GM12878 (cell line): Measurements from ENCODE around the gene PHYKPL. TPM values are rescaled to one million over a fixed set of nuclear protein-coding genes. Genes with fewer than 3 reads are reported as not detected.

Experiments used
- CHD1 ChIP-seq: IDR thresholded peaks from 2 replicates; pipeline ENCODE4 v1.6.1; 2012; ENCODE audit warnings: low read depth, low read length, improper control_type of control experiment
- CHD2 ChIP-seq: IDR thresholded peaks from 2 replicates; pipeline ENCODE4 v1.6.1; 2011; ENCODE audit warnings: low read depth, low read length, improper control_type of control experiment, borderline replicate concordance
- CHD4 ChIP-seq: fragments of 200-600 bp; sonication (generic); IDR thresholded peaks from 2 replicates; pipeline ENCODE4 v1.6.1; 2016; ENCODE audit warnings: mild to moderate bottlenecking
- EGR1 ChIP-seq, 2 experiments: IDR thresholded peaks; 1 replicate in 1 of 2; 2 replicates in 1 of 2; pipeline ENCODE4 v1.6.1; 2011 to 2012; ENCODE audit warnings: low read depth in 2 of 2, low read length in 2 of 2, borderline replicate concordance in 1 of 2, mild to moderate bottlenecking in 1 of 2, moderate library complexity in 1 of 2
- EP300 ChIP-seq, 2 experiments: fragments of 150-350 bp in 1 of 2; IDR thresholded peaks; 2 replicates each; pipeline ENCODE4 v1.6.1; 2011 to 2012; ENCODE audit warnings: low read depth in 2 of 2, low read length in 2 of 2, borderline replicate concordance in 1 of 2, improper control_type of control experiment in 1 of 2, inconsistent platforms in 1 of 2; ENCODE audit not compliant: control insufficient read depth in 1 of 2
- FOXK2 ChIP-seq: fragments of 450-650 bp; IDR thresholded peaks from 2 replicates; pipeline ENCODE4 v1.6.1; 2017; ENCODE audit warnings: mild to moderate bottlenecking, moderate library complexity
- KDM1A ChIP-seq: fragments of 200-600 bp; sonication (generic); IDR thresholded peaks from 2 replicates; pipeline ENCODE4 v1.6.1; 2016; ENCODE audit warnings: borderline replicate concordance
- PAX5 ChIP-seq: IDR thresholded peaks from 2 replicates; pipeline ENCODE4 v1.6.1; 2011; ENCODE audit warnings: low read depth, low read length, borderline replicate concordance
- PAX8 ChIP-seq: fragments of 450-650 bp; IDR thresholded peaks from 2 replicates; pipeline ENCODE4 v1.6.1; 2017; ENCODE audit warnings: mild to moderate bottlenecking, moderate library complexity
- RAD21 ChIP-seq: IDR thresholded peaks from 2 replicates; pipeline ENCODE4 v1.6.1; 2011; ENCODE audit warnings: mild to moderate bottlenecking, low read depth, low read length, moderate library complexity; ENCODE audit not compliant: insufficient read depth
- RUNX3 ChIP-seq: IDR thresholded peaks from 2 replicates; pipeline ENCODE4 v1.6.1; 2012; ENCODE audit warnings: low read length, inconsistent platforms
- SMC3 ChIP-seq: IDR thresholded peaks from 2 replicates; pipeline ENCODE4 v1.6.1; 2011; ENCODE audit warnings: low read length, improper control_type of control experiment, borderline replicate concordance
- SPI1 ChIP-seq: IDR thresholded peaks from 2 replicates; pipeline ENCODE4 v1.6.1; 2011; ENCODE audit warnings: low read depth, mild to moderate bottlenecking, low read length, moderate library complexity, borderline replicate concordance; ENCODE audit not compliant: insufficient read depth
- ZNF24 ChIP-seq: fragments of 450-650 bp; IDR thresholded peaks from 2 replicates; pipeline ENCODE4 v1.6.1; 2017; ENCODE audit warnings: antibody characterized with exemption, mild to moderate bottlenecking
- ZNF274 ChIP-seq: IDR thresholded peaks from one replicate; pipeline ENCODE4 v1.8.0; 2011; ENCODE audit not compliant: insufficient read length, insufficient read depth
- ZZZ3 ChIP-seq: IDR thresholded peaks from 2 replicates; pipeline ENCODE4 v1.6.1; 2011; ENCODE audit warnings: low read depth; ENCODE audit not compliant: control insufficient read depth, insufficient read length
- polyA plus RNA-seq, 11 experiments: library from polyadenylated mRNA; depleted of rRNA in 4 of 11; unstranded in 6 of 11; stranded (reverse) in 5 of 11; fragments of >200 nt; fragmentation: Nextera tagmentation in 4 of 11; fragmentation: Illumina TruSeq in 1 of 11; extraction: Ambion mirVana in 4 of 11; extraction: Trizol in 1 of 11; gene quantifications; 1 replicate in 1 of 11; 2 replicates in 10 of 11; pipeline versions ENCODE4 v1.2.1 to v1.2.3, GENCODE V29; 2011 to 2016; ENCODE audit warnings: inconsistent platforms in 2 of 11, missing spikeins in 2 of 11, low read depth in 1 of 11
- total RNA-seq, 4 experiments: library from RNA; depleted of rRNA in 3 of 4; stranded (reverse); fragments of >200 nt in 3 of 4; fragmentation: Illumina TruSeq in 1 of 4; extraction: Trizol in 1 of 4; gene quantifications; 2 replicates each; pipeline versions ENCODE4 v1.2.1 to v1.2.3, GENCODE V29; 2013 to 2021
- TF ChIP-seq, protein P1 (sequence below): fragments of 450-650 bp; IDR thresholded peaks from 2 replicates; pipeline ENCODE4 v1.6.1; 2017; ENCODE audit warnings: mild to moderate bottlenecking, moderate library complexity
- TF ChIP-seq, protein P2 (sequence below): fragments of 450-650 bp; IDR thresholded peaks from 2 replicates; pipeline ENCODE4 v1.6.1; 2018; ENCODE audit warnings: mild to moderate bottlenecking, low read depth, moderate library complexity; ENCODE audit not compliant: partially characterized antibody
- TF ChIP-seq, protein P3 (sequence below): fragments of 450-650 bp; IDR thresholded peaks from 2 replicates; pipeline ENCODE4 v1.6.1; 2016; ENCODE audit warnings: mild to moderate bottlenecking

The PHYKPL gene
- total and polyA plus RNA-seq, 10 of the 15 experiments (the other 5 are each of a cell fraction or from before 2014, with no cell fraction given): 4.5 to 53.9 (median 25.6) TPM

DNA sequence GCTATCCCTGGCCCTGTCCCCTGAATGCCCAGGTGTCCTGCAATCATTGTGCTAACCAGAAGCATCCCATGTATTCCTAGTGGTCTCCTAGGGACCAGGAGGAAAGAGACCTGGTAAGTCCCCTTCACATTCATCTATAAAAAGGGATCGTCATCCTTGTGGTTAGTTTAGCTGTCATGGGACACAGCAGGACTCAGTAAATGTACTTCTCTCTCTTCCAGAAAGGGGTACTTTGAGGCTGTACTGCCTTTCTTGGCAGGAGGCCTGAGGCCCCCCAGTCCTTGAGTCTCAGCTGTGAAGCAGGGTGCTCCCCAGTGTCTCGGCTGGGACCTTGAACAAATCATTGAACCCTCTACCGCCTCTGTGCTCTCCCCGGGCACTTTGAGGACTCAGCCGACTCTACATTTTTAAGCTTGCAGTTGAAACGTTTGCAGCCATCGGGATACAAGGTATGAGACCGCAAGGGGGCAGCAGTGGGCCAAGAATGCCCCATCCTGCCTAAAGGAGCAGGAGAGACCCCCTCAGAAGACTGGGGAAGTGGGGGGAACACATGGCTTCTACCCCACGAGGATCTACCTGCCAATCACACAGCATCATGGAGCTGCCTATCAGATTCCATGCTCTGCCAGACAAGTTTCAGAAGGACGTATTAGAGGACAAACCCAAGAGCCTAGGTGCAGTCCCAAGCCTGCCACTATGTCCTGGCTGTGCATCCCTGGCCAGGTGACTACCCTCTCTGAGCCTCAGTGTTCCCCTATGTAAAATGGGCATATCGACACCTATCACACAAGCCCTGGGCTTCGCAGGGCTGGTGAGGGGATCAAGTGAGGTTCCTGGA lies 2.4 kb upstream of the PHYKPL start (continued):
- TF ChIP-seq, protein P1, sequence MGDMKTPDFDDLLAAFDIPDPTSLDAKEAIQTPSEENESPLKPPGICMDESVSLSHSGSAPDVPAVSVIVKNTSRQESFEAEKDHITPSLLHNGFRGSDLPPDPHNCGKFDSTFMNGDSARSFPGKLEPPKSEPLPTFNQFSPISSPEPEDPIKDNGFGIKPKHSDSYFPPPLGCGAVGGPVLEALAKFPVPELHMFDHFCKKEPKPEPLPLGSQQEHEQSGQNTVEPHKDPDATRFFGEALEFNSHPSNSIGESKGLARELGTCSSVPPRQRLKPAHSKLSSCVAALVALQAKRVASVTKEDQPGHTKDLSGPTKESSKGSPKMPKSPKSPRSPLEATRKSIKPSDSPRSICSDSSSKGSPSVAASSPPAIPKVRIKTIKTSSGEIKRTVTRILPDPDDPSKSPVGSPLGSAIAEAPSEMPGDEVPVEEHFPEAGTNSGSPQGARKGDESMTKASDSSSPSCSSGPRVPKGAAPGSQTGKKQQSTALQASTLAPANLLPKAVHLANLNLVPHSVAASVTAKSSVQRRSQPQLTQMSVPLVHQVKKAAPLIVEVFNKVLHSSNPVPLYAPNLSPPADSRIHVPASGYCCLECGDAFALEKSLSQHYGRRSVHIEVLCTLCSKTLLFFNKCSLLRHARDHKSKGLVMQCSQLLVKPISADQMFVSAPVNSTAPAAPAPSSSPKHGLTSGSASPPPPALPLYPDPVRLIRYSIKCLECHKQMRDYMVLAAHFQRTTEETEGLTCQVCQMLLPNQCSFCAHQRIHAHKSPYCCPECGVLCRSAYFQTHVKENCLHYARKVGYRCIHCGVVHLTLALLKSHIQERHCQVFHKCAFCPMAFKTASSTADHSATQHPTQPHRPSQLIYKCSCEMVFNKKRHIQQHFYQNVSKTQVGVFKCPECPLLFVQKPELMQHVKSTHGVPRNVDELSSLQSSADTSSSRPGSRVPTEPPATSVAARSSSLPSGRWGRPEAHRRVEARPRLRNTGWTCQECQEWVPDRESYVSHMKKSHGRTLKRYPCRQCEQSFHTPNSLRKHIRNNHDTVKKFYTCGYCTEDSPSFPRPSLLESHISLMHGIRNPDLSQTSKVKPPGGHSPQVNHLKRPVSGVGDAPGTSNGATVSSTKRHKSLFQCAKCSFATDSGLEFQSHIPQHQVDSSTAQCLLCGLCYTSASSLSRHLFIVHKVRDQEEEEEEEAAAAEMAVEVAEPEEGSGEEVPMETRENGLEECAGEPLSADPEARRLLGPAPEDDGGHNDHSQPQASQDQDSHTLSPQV: no peak
- peak; percentile 76 for TF ChIP-seq RAD21
- TF ChIP-seq EGR1 (IDR thresholded peaks at IDR 0.05; ENCODE audit: borderline replicate concordance in 1 of 2, low read depth in 2 of 2, low read length in 2 of 2): no peak
- TF ChIP-seq SMC3: peak; percentile 50; the same call in 1 of the 2 replicates
- TF ChIP-seq ZNF274: no peak
- no peak for TF ChIP-seq CHD2
- no peak for TF ChIP-seq ZNF24
- peak; percentile 46 for TF ChIP-seq RUNX3
- TF ChIP-seq KDM1A: no peak
- TF ChIP-seq PAX8: no peak
- no peak for TF ChIP-seq PAX5
- no peak for TF ChIP-seq EP300 (IDR thresholded peaks at IDR 0.05; ENCODE audit: borderline replicate concordance in 1 of 2, control insufficient read depth in 1 of 2, low read depth in 2 of 2, low read length in 2 of 2)
- TF ChIP-seq, protein P2, sequence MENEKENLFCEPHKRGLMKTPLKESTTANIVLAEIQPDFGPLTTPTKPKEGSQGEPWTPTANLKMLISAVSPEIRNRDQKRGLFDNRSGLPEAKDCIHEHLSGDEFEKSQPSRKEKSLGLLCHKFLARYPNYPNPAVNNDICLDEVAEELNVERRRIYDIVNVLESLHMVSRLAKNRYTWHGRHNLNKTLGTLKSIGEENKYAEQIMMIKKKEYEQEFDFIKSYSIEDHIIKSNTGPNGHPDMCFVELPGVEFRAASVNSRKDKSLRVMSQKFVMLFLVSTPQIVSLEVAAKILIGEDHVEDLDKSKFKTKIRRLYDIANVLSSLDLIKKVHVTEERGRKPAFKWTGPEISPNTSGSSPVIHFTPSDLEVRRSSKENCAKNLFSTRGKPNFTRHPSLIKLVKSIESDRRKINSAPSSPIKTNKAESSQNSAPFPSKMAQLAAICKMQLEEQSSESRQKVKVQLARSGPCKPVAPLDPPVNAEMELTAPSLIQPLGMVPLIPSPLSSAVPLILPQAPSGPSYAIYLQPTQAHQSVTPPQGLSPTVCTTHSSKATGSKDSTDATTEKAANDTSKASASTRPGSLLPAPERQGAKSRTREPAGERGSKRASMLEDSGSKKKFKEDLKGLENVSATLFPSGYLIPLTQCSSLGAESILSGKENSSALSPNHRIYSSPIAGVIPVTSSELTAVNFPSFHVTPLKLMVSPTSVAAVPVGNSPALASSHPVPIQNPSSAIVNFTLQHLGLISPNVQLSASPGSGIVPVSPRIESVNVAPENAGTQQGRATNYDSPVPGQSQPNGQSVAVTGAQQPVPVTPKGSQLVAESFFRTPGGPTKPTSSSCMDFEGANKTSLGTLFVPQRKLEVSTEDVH: no peak
- TF ChIP-seq, protein P3, sequence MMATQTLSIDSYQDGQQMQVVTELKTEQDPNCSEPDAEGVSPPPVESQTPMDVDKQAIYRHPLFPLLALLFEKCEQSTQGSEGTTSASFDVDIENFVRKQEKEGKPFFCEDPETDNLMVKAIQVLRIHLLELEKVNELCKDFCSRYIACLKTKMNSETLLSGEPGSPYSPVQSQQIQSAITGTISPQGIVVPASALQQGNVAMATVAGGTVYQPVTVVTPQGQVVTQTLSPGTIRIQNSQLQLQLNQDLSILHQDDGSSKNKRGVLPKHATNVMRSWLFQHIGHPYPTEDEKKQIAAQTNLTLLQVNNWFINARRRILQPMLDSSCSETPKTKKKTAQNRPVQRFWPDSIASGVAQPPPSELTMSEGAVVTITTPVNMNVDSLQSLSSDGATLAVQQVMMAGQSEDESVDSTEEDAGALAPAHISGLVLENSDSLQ: peak; percentile 68
- TF ChIP-seq ZZZ3: no peak
- TF ChIP-seq SPI1: peak; percentile 12; the same call in 1 of the 2 replicates
- TF ChIP-seq FOXK2: no peak
- TF ChIP-seq CHD1: no peak
- no peak for TF ChIP-seq CHD4
